SU-DHL-6 (cell line): ENCODE data around the gene CACNA1C.

ENCODE experiments used
- EZH2phosphoT487 ChIP-seq: fragments of 200-600 bp; sonication (generic), shearing (Covaris generic); conservative IDR thresholded peaks from 2 replicates; pipeline ENCODE4 v1.6.1; 2018; ENCODE audit warnings: mild to moderate bottlenecking, antibody characterized with exemption, low read length, moderate library complexity, mixed read lengths
- TF ChIP-seq, protein P1 (sequence below): fragments of 200-600 bp; sonication (generic); IDR thresholded peaks from one replicate; pipeline ENCODE4 v1.5.1; 2017; ENCODE audit warnings: antibody characterized with exemption, mild to moderate bottlenecking, low read length, moderate library complexity; ENCODE audit not compliant: insufficient read depth, poor library complexity, severe bottlenecking

DNA sequence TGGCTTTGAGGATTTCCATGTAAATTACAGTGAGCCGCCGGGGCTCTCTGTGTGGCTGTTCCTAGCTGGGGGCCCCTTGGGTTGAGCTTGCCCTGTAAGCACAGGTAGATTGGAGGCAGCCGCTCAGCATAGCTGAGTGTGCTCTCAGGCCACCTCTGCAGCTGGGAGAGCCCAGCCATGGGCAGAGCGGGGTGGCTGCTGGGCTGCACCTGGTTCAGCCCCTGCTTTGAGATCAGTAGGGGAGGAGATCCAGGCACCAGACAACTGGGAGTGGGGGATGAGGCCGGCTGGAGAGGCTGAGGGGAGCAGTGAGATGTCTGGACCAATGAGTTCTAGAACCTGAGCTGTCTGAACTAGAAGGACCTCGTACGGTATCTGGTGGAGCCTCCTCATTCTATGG is 44.8 kb downstream of the CACNA1C start:
- TF ChIP-seq, protein P1, sequence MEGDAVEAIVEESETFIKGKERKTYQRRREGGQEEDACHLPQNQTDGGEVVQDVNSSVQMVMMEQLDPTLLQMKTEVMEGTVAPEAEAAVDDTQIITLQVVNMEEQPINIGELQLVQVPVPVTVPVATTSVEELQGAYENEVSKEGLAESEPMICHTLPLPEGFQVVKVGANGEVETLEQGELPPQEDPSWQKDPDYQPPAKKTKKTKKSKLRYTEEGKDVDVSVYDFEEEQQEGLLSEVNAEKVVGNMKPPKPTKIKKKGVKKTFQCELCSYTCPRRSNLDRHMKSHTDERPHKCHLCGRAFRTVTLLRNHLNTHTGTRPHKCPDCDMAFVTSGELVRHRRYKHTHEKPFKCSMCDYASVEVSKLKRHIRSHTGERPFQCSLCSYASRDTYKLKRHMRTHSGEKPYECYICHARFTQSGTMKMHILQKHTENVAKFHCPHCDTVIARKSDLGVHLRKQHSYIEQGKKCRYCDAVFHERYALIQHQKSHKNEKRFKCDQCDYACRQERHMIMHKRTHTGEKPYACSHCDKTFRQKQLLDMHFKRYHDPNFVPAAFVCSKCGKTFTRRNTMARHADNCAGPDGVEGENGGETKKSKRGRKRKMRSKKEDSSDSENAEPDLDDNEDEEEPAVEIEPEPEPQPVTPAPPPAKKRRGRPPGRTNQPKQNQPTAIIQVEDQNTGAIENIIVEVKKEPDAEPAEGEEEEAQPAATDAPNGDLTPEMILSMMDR = no peak
- no peak for TF ChIP-seq EZH2phosphoT487
